ENCODE results near the gene SVIL. TPM values are rescaled to one million over a fixed set of nuclear protein-coding genes. Genes with fewer than 3 reads are reported as not detected.

The SVIL gene
- polyA plus RNA-seq, 1 experiment = 47.9 TPM

DNA sequence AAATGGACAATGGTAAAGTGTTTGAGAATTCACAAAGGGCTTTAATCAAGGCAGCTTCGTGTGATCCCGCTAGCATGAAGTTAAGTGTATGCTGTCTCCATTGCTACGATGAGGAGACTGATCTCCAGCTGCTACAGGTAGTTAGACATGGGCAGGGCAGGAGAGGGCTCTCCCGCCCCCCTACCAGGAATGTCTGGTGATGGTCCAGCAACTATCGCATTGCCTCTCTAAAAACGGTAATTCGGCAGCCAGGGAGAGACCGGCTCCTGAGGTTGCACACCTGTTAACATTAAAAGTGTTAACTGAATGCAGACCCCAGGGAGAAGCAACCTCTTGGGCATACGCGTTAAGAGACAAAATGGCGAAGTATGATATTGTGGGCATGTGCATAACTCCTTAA, 37.9 kb downstream of the SVIL start:
- no peak for DNase-seq (ENCODE audit: low read depth, low spot score)
- no peak overlapping the region for H3K4me3 ChIP-seq (ENCODE audit: low read depth, low read length)
- H3K27me3 ChIP-seq (ENCODE audit: control insufficient read depth, insufficient read depth, low read length) = no peaks in the 10 kb centered on the region
- ChIA-PET POLR2A (no interaction called here), CTCF (no interaction called here)
- TF ChIP-seq, protein P1, sequence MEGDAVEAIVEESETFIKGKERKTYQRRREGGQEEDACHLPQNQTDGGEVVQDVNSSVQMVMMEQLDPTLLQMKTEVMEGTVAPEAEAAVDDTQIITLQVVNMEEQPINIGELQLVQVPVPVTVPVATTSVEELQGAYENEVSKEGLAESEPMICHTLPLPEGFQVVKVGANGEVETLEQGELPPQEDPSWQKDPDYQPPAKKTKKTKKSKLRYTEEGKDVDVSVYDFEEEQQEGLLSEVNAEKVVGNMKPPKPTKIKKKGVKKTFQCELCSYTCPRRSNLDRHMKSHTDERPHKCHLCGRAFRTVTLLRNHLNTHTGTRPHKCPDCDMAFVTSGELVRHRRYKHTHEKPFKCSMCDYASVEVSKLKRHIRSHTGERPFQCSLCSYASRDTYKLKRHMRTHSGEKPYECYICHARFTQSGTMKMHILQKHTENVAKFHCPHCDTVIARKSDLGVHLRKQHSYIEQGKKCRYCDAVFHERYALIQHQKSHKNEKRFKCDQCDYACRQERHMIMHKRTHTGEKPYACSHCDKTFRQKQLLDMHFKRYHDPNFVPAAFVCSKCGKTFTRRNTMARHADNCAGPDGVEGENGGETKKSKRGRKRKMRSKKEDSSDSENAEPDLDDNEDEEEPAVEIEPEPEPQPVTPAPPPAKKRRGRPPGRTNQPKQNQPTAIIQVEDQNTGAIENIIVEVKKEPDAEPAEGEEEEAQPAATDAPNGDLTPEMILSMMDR (IDR thresholded peaks at IDR 0.05; ENCODE audit: low read depth, low read length) = no peak
- no peaks in the 10 kb centered on the region for H3K9me3 ChIP-seq (ENCODE audit: control insufficient read depth, insufficient read depth, low read length)
- no peak overlapping the region for H3K27ac ChIP-seq (ENCODE audit: low read depth, low read length)

DNA sequence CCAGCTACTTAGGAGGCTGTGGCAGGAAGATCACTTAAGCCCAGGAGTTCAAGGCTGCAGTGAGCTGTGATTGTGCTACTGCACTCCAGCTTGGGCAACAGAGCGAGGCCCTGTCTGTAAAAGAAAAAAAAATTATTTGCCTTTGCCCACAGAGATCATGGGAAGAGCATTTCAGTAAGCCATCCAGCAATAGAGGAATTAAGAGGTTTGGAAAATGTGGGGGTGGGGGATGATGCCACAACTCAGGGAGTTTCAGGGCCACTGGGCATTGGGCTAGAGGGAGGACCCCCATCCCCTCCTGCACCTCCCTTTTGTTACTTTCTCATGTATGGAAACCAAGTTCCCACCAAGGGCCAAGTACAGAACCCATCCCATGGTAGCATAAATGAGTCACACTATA, 38.4 kb downstream of the SVIL start:
- ChIA-PET POLR2A (no interaction called here), CTCF (no interaction called here)
- Histone ChIP-seq H3K27ac (ENCODE audit: low read depth, low read length) (no peak overlapping the region), H3K27me3 (ENCODE audit: control insufficient read depth, insufficient read depth, low read length) (no peaks in the 10 kb centered on the region), H3K4me3 (ENCODE audit: low read depth, low read length) (no peak overlapping the region), H3K9me3 (ENCODE audit: control insufficient read depth, insufficient read depth, low read length) (no peaks in the 10 kb centered on the region)
- TF ChIP-seq, protein P1 (IDR thresholded peaks at IDR 0.05; ENCODE audit: low read depth, low read length) = no peak
- no peak for DNase-seq (ENCODE audit: low read depth, low spot score)

- no peak for DNase-seq (ENCODE audit: low read depth, low spot score)
- H3K4me3 ChIP-seq (ENCODE audit: low read depth, low read length) = no peak overlapping the region
- TF ChIP-seq, protein P1 (IDR thresholded peaks at IDR 0.05; ENCODE audit: low read depth, low read length) = no peak
- H3K27ac ChIP-seq (ENCODE audit: low read depth, low read length) = no peak overlapping the region
- ChIA-PET POLR2A (no interaction called here), CTCF (no interaction called here)
- no peaks in the 10 kb centered on the region for H3K27me3 ChIP-seq (ENCODE audit: control insufficient read depth, insufficient read depth, low read length)
- no peaks in the 10 kb centered on the region for H3K9me3 ChIP-seq (ENCODE audit: control insufficient read depth, insufficient read depth, low read length)
Observed at GRCh38 chr10:29595636-29596225, 39.0 kb downstream of the SVIL start.

GRCh38 chr10:29595146-29595545, 39.6 kb downstream of the SVIL start:
- H3K27me3 ChIP-seq (ENCODE audit: control insufficient read depth, insufficient read depth, low read length) = no peaks in the 10 kb centered on the region
- CTCF ChIA-PET = no interaction called here
- no peak for DNase-seq (ENCODE audit: low read depth, low spot score)
- TF ChIP-seq, protein P1 (IDR thresholded peaks at IDR 0.05; ENCODE audit: low read depth, low read length) = no peak
- H3K4me3 ChIP-seq (ENCODE audit: low read depth, low read length) = no peak overlapping the region
- no peak overlapping the region for H3K27ac ChIP-seq (ENCODE audit: low read depth, low read length)
- no peaks in the 10 kb centered on the region for H3K9me3 ChIP-seq (ENCODE audit: control insufficient read depth, insufficient read depth, low read length)
- POLR2A ChIA-PET = no interaction called here

DNA sequence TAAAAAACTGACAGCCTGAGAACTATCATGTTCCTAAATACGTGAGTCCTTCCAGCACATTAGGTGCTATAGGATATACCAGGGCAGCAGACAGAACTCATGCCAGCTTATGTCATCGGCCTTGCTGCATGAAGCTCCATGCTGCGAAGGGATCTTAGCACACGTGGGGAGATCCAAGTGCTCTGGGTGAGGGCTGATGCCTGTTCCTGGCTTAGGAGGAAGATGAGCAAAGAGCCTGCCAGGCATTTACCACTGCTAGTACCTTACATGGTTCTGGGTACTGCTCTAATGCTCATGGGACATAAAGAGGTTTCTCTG, 43.2 kb downstream of the SVIL start:
- POLR2A ChIA-PET = no interaction called here
- H3K27ac ChIP-seq (ENCODE audit: low read depth, low read length) = no peak overlapping the region
- no peak overlapping the region for H3K4me3 ChIP-seq (ENCODE audit: low read depth, low read length)
- no peaks in the 10 kb centered on the region for H3K9me3 ChIP-seq (ENCODE audit: control insufficient read depth, insufficient read depth, low read length)
- CTCF ChIA-PET = interaction anchor here (0.6 to 2.5 kb wide), 14 partner anchors 9 to 334 kb away, joined by 3 to 13 read pairs (median 3); no protein-coding TSS in a partner anchor
- no peak for DNase-seq (ENCODE audit: low read depth, low spot score)
- TF ChIP-seq, protein P1 (IDR thresholded peaks at IDR 0.05; ENCODE audit: low read depth, low read length) = no peak
- no peaks in the 10 kb centered on the region for H3K27me3 ChIP-seq (ENCODE audit: control insufficient read depth, insufficient read depth, low read length)

Data from AG04450 (cell line).